Adrenal gland (tissue), 5 donors: Measurements from ENCODE around the gene PRKCH.

Source experiments
- CTCF ChIP-seq, 6 experiments: fragments of 450-650 bp in 4 of 6; fragments of 200-600 bp in 2 of 6; sonication (generic) in 1 of 6; IDR thresholded peaks; 1 replicate in 5 of 6; 2 replicates in 1 of 6; pipeline versions ENCODE4 v1.5.1 to v1.8.0; 2016 to 2021; ENCODE audit warnings: antibody characterized with exemption in 6 of 6, mild to moderate bottlenecking in 2 of 6, moderate library complexity in 1 of 6
- POLR2A ChIP-seq, 2 donors: fragments of 450-650 bp; IDR thresholded peaks; one replicate each; pipeline ENCODE4 v1.6.1; 2017; ENCODE audit warnings: antibody characterized with exemption in 2 of 2, mild to moderate bottlenecking in 2 of 2, moderate library complexity in 1 of 2
- donor health status: DM: no; HTN: no; CAD: no.

- TF ChIP-seq CTCF (IDR thresholded peaks at IDR 0.05) = no peak
- TF ChIP-seq POLR2A (IDR thresholded peaks at IDR 0.05) = no peak
Measured at GRCh38 chr14:61544448-61545330, 223.3 kb downstream of the PRKCH start.
